Stomach (tissue), 9 donors: ENCODE data around the gene DNAH14. TPM values are rescaled to one million over a fixed set of nuclear protein-coding genes. Genes with fewer than 3 reads are reported as not detected.

ENCODE experiments used
- DNase-seq, 2 donors: peaks; one replicate each; pipeline versions ENCODE4 v3.0.0 to v3.0.0-alpha.2; 2013 to 2019
- H3K27ac ChIP-seq, 5 donors: fragments of 200-600 bp in 4 of 5; sonication (generic) in 4 of 5; one replicate each; pipeline ENCODE4 v1.5.1; 2013 to 2019; ENCODE audit warnings: mild to moderate bottlenecking in 1 of 5, moderate library complexity in 1 of 5
- H3K27me3 ChIP-seq, 3 donors: fragments of 200-600 bp; sonication (generic); one replicate each; pipeline ENCODE4 v1.5.1; 2017 to 2019; ENCODE audit warnings: mixed run types in 1 of 3
- H3K36me3 ChIP-seq, 4 donors: fragments of 200-600 bp; sonication (generic); 1 replicate in 3 of 4; 2 replicates in 1 of 4; pipeline ENCODE4 v1.5.1; 2016 to 2019
- H3K4me1 ChIP-seq, 4 donors: fragments of 200-600 bp; sonication (generic); one replicate each; pipeline ENCODE4 v1.5.1; 2016 to 2019
- H3K4me3 ChIP-seq, 4 donors: fragments of 200-600 bp; sonication (generic) in 3 of 4; one replicate each; pipeline ENCODE4 v1.5.1; 2016 to 2019; ENCODE audit warnings: mild to moderate bottlenecking in 1 of 4
- H3K9me3 ChIP-seq, 4 donors: fragments of 200-600 bp; sonication (generic); one replicate each; pipeline ENCODE4 v1.5.1; 2016 to 2019
- EP300 ChIP-seq: sonication (generic); formaldehyde crosslinking; IDR thresholded peaks from one replicate; pipeline ENCODE4 v1.6.1; 2017; ENCODE audit warnings: antibody characterized with exemption
- POLR2A ChIP-seq, 4 donors: fragments of 450-650 bp; IDR thresholded peaks; one replicate each; pipeline ENCODE4 v1.6.1; 2016; ENCODE audit warnings: antibody characterized with exemption in 4 of 4, control low read depth in 2 of 4, mild to moderate bottlenecking in 1 of 4, moderate library complexity in 1 of 4
- POLR2AphosphoS5 ChIP-seq, 3 donors: sonication (generic); formaldehyde crosslinking; IDR thresholded peaks; one replicate each; pipeline ENCODE4 v1.6.1; 2016; ENCODE audit warnings: antibody characterized with exemption in 3 of 3
- WGBS, 5 donors: extraction: QIAGEN DNeasy Blood & Tissue Kit in 3 of 5; methylation state at CpG; one replicate each; pipeline versions ENCODE4 v1.1.5 to v1.1.7; 2013 to 2018; 5-methylcytosine and 5-hydroxymethylcytosine counted together
- intact Hi-C: fragments of 100-400 bp; cut with DNase I; formaldehyde crosslinking; loops from one replicate; pipeline ENCODE4 v1.15.1; 2023; ENCODE audit warnings: low total_unique reads
- polyA plus RNA-seq, 3 donors: library from polyadenylated mRNA; stranded (reverse); fragments of 200-250 nt; gene quantifications; one replicate each; pipeline ENCODE4 v1.2.3, GENCODE V29; 2013
- total RNA-seq, 5 donors: library from RNA; depleted of rRNA; stranded (reverse); fragments of >200 nt; gene quantifications; one replicate each; pipeline versions ENCODE4 v1.1.0 to v1.2.3, GENCODE V29; 2014 to 2016
- TF ChIP-seq, protein P1 (sequence below), 7 experiments: fragments of 450-650 bp in 4 of 7; fragments of 200-600 bp in 3 of 7; sonication (generic) in 3 of 7; IDR thresholded peaks; one replicate each; pipeline ENCODE4 v1.5.1; 2016 to 2019; ENCODE audit warnings: antibody characterized with exemption in 7 of 7, control low read depth in 2 of 7, mild to moderate bottlenecking in 1 of 7
- donor health status: healthy with polysubstance abuse.
- donor health status: Bipolar disorder and iron deficiency.
- donor health status: healthy.

DNAH14 gene
- total and polyA plus RNA-seq, 8 donors: 1.7 to 158 (median 6.2) TPM

DNA sequence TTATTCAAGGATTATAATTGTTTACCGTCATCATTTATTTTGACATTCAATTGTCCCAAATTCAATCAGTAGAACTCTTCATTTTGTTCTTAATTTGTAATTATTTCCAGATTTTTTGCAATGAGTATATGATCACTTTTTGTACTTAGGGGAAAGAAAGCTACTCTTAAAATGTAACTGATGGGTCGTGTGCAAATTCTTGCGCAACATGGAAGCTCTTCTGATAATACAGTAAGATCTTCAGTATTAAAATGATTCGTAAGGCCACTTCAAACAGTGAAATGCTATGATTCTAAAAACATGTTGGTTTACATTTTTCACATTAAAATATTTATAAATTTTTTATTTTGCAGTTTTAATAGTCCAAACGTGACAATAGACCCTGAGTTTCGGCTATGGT is 435.0 kb downstream of the DNAH14 start:
- H3K4me1 ChIP-seq: no peaks in the 10 kb centered on the region
- H3K36me3 ChIP-seq: no peaks in the 10 kb centered on the region
- no peak for DNase-seq
- intact Hi-C loops: no loop called here
- H3K27me3 ChIP-seq: no peaks in the 10 kb centered on the region
- 92 to 95% (median 94%) methylated on average over 6 of the region's 6 CpGs for WGBS, 5 donors
- TF ChIP-seq POLR2A (IDR thresholded peaks at IDR 0.05): no peak
- TF ChIP-seq EP300: no peak
- TF ChIP-seq, protein P1, sequence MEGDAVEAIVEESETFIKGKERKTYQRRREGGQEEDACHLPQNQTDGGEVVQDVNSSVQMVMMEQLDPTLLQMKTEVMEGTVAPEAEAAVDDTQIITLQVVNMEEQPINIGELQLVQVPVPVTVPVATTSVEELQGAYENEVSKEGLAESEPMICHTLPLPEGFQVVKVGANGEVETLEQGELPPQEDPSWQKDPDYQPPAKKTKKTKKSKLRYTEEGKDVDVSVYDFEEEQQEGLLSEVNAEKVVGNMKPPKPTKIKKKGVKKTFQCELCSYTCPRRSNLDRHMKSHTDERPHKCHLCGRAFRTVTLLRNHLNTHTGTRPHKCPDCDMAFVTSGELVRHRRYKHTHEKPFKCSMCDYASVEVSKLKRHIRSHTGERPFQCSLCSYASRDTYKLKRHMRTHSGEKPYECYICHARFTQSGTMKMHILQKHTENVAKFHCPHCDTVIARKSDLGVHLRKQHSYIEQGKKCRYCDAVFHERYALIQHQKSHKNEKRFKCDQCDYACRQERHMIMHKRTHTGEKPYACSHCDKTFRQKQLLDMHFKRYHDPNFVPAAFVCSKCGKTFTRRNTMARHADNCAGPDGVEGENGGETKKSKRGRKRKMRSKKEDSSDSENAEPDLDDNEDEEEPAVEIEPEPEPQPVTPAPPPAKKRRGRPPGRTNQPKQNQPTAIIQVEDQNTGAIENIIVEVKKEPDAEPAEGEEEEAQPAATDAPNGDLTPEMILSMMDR (IDR thresholded peaks at IDR 0.05): no peak
- no peak for TF ChIP-seq POLR2AphosphoS5 (IDR thresholded peaks at IDR 0.05)
- H3K27ac ChIP-seq: no peak overlapping the region
- no peaks in the 10 kb centered on the region for H3K9me3 ChIP-seq
- no peak overlapping the region for H3K4me3 ChIP-seq

DNA sequence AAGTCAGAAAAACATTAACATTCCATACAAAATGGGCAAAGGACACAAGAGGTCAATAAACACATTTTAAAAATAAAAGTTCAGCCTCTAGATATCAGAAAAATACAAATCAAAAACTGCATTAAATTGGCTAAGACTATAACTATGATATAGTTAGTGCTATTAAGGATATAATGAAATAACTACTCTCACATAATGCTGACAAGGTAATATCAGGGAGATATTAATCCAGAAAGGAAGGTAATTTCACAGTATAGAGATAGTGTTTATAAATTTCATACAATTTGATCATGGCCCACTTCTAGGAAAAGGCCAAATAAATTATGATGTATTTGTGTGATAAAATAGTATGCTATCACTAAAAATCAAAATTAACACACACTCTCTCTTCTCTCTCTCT is 436.5 kb downstream of the DNAH14 start:
- Histone ChIP-seq H3K27ac (no peak overlapping the region), H3K4me1 (no peaks in the 10 kb centered on the region), H3K36me3 (no peaks in the 10 kb centered on the region), H3K27me3 (no peaks in the 10 kb centered on the region), H3K4me3 (no peak overlapping the region), H3K9me3 (no peaks in the 10 kb centered on the region)
- DNase-seq: no peak
- TF ChIP-seq EP300: no peak
- TF ChIP-seq POLR2AphosphoS5 (IDR thresholded peaks at IDR 0.05): no peak
- no peak for TF ChIP-seq POLR2A (IDR thresholded peaks at IDR 0.05)
- TF ChIP-seq, protein P1 (IDR thresholded peaks at IDR 0.05): no peak
- intact Hi-C loops: no loop called here

DNA sequence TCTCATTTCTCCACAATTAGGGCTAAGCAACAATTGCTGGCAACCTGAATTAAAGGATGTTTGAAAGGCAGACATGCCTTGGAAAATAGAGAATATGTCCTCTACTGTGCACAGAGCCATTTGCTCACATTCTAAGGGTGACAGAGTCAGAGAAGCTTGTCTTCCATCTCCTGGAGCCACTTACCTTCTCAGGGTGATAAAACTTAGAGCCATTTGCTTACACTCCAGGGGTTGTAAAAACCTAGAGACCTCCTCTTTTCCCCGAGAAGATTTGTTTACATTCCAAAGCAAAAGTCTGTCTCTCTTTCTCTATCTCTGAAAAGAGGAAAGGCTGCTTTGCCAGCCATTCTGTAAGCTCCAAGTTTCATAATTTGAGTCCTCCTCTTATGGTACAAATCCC is 437.1 kb downstream of the DNAH14 start:
- Histone ChIP-seq H3K27me3 (no peaks in the 10 kb centered on the region), H3K4me3 (no peak overlapping the region), H3K27ac (no peak overlapping the region), H3K36me3 (no peaks in the 10 kb centered on the region), H3K9me3 (no peaks in the 10 kb centered on the region), H3K4me1 (no peaks in the 10 kb centered on the region)
- TF ChIP-seq, protein P1 (IDR thresholded peaks at IDR 0.05): no peak
- TF ChIP-seq POLR2A (IDR thresholded peaks at IDR 0.05): no peak
- no peak for TF ChIP-seq POLR2AphosphoS5 (IDR thresholded peaks at IDR 0.05)
- no peak for TF ChIP-seq EP300
- intact Hi-C loops: no loop called here
- WGBS, 5 donors: 13 to 43% (median 26%) methylated on average over 1 of the region's 1 CpG
- DNase-seq: no peak

DNA sequence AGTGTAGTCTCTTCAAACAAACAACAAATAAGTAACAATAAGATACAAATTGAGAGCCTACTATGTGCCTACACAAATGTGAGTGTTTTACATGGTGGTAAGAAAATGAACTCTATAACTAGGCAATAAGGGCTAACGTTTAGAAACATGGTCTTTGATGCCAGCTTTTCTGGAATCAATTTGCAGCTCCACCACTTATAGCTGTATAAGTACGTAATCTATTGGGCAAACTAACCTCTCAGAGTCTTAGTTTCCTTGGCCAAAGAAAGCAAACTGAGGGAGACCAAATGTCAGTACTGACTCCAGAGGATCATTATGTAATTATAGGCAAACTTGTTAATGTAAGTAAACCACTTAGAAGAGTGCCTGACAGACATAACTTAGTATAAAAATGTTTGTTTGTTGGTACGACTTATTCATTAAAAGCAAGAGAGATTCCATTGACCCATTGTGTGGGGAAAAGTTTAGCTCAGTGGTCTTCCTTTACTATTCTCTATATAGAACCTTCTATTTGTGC is 438.6 kb downstream of the DNAH14 start:
- TF ChIP-seq POLR2A (IDR thresholded peaks at IDR 0.05) (no peak), EP300 (no peak), POLR2AphosphoS5 (IDR thresholded peaks at IDR 0.05) (no peak)
- TF ChIP-seq, protein P1 (IDR thresholded peaks at IDR 0.05): no peak
- H3K36me3 ChIP-seq: no peaks in the 10 kb centered on the region
- H3K27me3 ChIP-seq: no peaks in the 10 kb centered on the region
- DNase-seq: no peak
- H3K4me1 ChIP-seq: no peaks in the 10 kb centered on the region
- intact Hi-C loops: no loop called here
- H3K27ac ChIP-seq: no peak overlapping the region
- H3K4me3 ChIP-seq: no peak overlapping the region
- no peaks in the 10 kb centered on the region for H3K9me3 ChIP-seq
- 80 to 86% (median 82%) methylated on average over 3 of the region's 3 CpGs for WGBS, 5 donors
